ENCODE results near the gene DOCK8. TPM values are rescaled to one million over a fixed set of nuclear protein-coding genes. Genes with fewer than 3 reads are reported as not detected.

The DOCK8 gene
- total and polyA plus RNA-seq, 2 experiments from 2014 or later, result 0.94 to 1.2 TPM

DNA sequence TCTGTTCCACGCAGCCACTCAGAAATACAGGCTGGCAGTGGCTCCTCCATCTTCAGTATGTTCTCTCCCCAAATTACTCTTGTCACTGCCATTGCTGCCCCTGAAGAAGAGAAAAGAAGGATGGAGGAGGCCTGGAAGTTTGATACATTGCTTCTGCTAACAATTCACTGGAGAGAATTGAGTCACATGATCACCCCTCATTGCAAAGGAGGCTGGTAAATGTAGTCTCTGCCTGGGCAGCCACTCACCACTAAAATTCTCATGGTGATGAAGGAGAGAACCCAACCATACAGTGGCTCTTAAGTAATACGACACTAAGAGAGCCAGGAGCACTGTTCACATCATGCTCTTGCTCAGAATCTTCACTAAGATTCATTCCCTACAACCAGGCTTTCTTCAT lies 112.0 kb downstream of the DOCK8 start:
- H3K4me3 Mint-ChIP-seq, result peak overlapping the region; percentile 58
- Histone ChIP-seq H3K4me2 (peak overlapping the region; percentile 43), H3K4me3 (no peak overlapping the region)

DNA sequence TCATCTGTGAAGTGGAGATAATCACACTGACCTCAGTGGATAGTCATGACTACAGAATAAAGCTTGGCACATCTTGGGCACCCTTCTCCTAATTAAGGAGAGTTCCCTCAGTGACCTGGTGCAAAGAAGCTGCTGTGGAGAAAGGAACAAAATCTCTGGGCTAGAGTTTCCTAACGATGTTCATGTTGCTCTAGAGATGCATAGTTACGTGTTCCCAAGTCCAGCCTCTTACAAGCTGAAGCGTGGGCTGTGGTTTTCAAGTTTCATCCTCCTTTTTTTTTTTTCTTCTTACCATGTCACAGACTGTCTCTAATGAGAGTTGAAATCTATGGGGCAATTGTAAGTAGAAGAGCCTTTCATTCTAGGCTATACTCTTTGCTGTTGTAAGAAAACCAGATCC lies 113.8 kb downstream of the DOCK8 start:
- no peak overlapping the region for H3K4me2 ChIP-seq
- no peak overlapping the region for H3K4me3 ChIP-seq
- no peak for ATAC-seq
- H3K9me2 ChIP-seq (ENCODE audit: insufficient read depth), result no peaks in the 10 kb centered on the region
- H3K27ac ChIP-seq (ENCODE audit: low read depth), result no peak overlapping the region
- Mint-ChIP-seq H3K4me3 (no peak overlapping the region), H3K27ac (no peak overlapping the region), H3K27me3 (ENCODE audit: insufficient read depth, low read depth, poor library complexity) (peaks cover 8% of the 10 kb centered on the region), H3K9me3 (no peaks in the 10 kb centered on the region), H3K36me3 (ENCODE audit: low read depth) (no peaks in the 10 kb centered on the region), H3K4me1 (peaks cover 32% of the 10 kb centered on the region)
- no peaks in the 10 kb centered on the region for H4K20me1 ChIP-seq (replicated peaks; ENCODE audit: insufficient read depth)
- H3K4me1 ChIP-seq (ENCODE audit: insufficient read depth), result peaks cover 25% of the 10 kb centered on the region
- H3K36me3 ChIP-seq (ENCODE audit: insufficient read depth), result no peaks in the 10 kb centered on the region
- TF ChIP-seq ZNF114 (CRISPR knock-in tag; IDR thresholded peaks at IDR 0.05), result no peak
- TF ChIP-seq, protein P1, sequence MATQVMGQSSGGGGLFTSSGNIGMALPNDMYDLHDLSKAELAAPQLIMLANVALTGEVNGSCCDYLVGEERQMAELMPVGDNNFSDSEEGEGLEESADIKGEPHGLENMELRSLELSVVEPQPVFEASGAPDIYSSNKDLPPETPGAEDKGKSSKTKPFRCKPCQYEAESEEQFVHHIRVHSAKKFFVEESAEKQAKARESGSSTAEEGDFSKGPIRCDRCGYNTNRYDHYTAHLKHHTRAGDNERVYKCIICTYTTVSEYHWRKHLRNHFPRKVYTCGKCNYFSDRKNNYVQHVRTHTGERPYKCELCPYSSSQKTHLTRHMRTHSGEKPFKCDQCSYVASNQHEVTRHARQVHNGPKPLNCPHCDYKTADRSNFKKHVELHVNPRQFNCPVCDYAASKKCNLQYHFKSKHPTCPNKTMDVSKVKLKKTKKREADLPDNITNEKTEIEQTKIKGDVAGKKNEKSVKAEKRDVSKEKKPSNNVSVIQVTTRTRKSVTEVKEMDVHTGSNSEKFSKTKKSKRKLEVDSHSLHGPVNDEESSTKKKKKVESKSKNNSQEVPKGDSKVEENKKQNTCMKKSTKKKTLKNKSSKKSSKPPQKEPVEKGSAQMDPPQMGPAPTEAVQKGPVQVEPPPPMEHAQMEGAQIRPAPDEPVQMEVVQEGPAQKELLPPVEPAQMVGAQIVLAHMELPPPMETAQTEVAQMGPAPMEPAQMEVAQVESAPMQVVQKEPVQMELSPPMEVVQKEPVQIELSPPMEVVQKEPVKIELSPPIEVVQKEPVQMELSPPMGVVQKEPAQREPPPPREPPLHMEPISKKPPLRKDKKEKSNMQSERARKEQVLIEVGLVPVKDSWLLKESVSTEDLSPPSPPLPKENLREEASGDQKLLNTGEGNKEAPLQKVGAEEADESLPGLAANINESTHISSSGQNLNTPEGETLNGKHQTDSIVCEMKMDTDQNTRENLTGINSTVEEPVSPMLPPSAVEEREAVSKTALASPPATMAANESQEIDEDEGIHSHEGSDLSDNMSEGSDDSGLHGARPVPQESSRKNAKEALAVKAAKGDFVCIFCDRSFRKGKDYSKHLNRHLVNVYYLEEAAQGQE (IDR thresholded peaks at IDR 0.05; ENCODE audit: unreplicated experiment), result no peak
- H2AFZ ChIP-seq, result peak overlapping the region; percentile 7; the same call in 1 of the 2 replicates
- no peaks in the 10 kb centered on the region for H3K27me3 ChIP-seq (ENCODE audit: insufficient read depth)
- H3K79me2 ChIP-seq (replicated peaks; ENCODE audit: insufficient read depth), result no peaks in the 10 kb centered on the region
- no peaks in the 10 kb centered on the region for H3F3A ChIP-seq (replicated peaks; ENCODE audit: low read depth)
- DNase-seq (ENCODE audit: low spot score), result no peak

More for the DNA sequence above, 112.0 kb downstream of the DOCK8 start:
- ATAC-seq (peak; percentile 85), DNase-seq (ENCODE audit: low spot score) (peak; percentile 66)
- H3K79me2 ChIP-seq (replicated peaks; ENCODE audit: insufficient read depth), result no peaks in the 10 kb centered on the region
- H3K36me3 ChIP-seq (ENCODE audit: insufficient read depth), result no peaks in the 10 kb centered on the region
- Mint-ChIP-seq H3K36me3 (ENCODE audit: low read depth) (no peaks in the 10 kb centered on the region), H3K27ac (peak overlapping the region; percentile 49), H3K4me1 (peaks cover 31% of the 10 kb centered on the region), H3K9me3 (no peaks in the 10 kb centered on the region), H3K27me3 (ENCODE audit: insufficient read depth, low read depth, poor library complexity) (peaks cover 10% of the 10 kb centered on the region)
- peak overlapping the region; percentile 70; the same call in 1 of the 2 replicates for H2AFZ ChIP-seq
- no peaks in the 10 kb centered on the region for H3K9me2 ChIP-seq (ENCODE audit: insufficient read depth)
- H3K27ac ChIP-seq (ENCODE audit: low read depth), result no peak overlapping the region
- TF ChIP-seq, protein P2, sequence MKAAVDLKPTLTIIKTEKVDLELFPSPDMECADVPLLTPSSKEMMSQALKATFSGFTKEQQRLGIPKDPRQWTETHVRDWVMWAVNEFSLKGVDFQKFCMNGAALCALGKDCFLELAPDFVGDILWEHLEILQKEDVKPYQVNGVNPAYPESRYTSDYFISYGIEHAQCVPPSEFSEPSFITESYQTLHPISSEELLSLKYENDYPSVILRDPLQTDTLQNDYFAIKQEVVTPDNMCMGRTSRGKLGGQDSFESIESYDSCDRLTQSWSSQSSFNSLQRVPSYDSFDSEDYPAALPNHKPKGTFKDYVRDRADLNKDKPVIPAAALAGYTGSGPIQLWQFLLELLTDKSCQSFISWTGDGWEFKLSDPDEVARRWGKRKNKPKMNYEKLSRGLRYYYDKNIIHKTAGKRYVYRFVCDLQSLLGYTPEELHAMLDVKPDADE (IDR thresholded peaks at IDR 0.05), result 0 out of 2 replicates have a peak, but pooled peaks have one; percentile 51
- TF ChIP-seq NANOG (IDR thresholded peaks at IDR 0.05; ENCODE audit: borderline replicate concordance), result no peak
- no peaks in the 10 kb centered on the region for H3K27me3 ChIP-seq (ENCODE audit: insufficient read depth)
- H3K4me1 ChIP-seq (ENCODE audit: insufficient read depth), result peaks cover 23% of the 10 kb centered on the region
- no peaks in the 10 kb centered on the region for H3F3A ChIP-seq (replicated peaks; ENCODE audit: low read depth)
- no peaks in the 10 kb centered on the region for H4K20me1 ChIP-seq (replicated peaks; ENCODE audit: insufficient read depth)

DNA sequence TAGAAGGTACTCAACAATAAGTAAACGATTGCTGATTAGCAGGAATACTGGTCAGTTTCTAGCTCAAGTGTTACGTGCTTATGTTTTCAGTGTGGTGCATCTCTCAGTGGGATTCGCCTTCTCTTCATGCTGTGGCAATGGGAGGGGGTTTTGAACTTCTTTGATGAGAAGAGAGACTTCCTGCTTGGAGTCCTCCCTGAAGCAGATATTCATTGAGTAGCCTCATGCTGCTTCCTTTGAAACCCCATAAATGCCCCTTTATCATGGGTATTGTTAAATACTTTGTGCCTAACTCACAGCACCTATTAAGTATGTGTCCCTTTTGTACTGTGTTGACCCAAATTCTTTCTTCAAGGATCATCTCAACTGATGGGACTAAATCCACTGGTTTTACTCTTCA lies 116.5 kb downstream of the DOCK8 start:
- Mint-ChIP-seq H3K27ac (no peak overlapping the region), H3K4me3 (no peak overlapping the region; the same call in 2 of the 3 replicates), H3K4me1 (peaks cover 24% of the 10 kb centered on the region), H3K27me3 (ENCODE audit: insufficient read depth, low read depth, poor library complexity) (peaks cover 11% of the 10 kb centered on the region), H3K9me3 (no peaks in the 10 kb centered on the region), H3K36me3 (ENCODE audit: low read depth) (no peaks in the 10 kb centered on the region)
- Histone ChIP-seq H3K4me1 (ENCODE audit: insufficient read depth) (peaks cover 18% of the 10 kb centered on the region), H3K79me2 (replicated peaks; ENCODE audit: insufficient read depth) (no peaks in the 10 kb centered on the region), H3K4me2 (peak overlapping the region; percentile 56), H3K4me3 (no peak overlapping the region), H3F3A (replicated peaks; ENCODE audit: low read depth) (no peaks in the 10 kb centered on the region), H3K9me2 (ENCODE audit: insufficient read depth) (0 out of 2 replicates have a peak, but pooled peaks cover 2% of the 10 kb centered on the region), H4K20me1 (replicated peaks; ENCODE audit: insufficient read depth) (no peaks in the 10 kb centered on the region), H3K36me3 (ENCODE audit: insufficient read depth) (no peaks in the 10 kb centered on the region), H2AFZ (no peak overlapping the region), H3K27ac (ENCODE audit: low read depth) (no peak overlapping the region), H3K27me3 (ENCODE audit: insufficient read depth) (no peaks in the 10 kb centered on the region)
- DNase-seq (ENCODE audit: low spot score), result peak; percentile 35
- peak; percentile 78 for ATAC-seq
- TF ChIP-seq, protein P3, sequence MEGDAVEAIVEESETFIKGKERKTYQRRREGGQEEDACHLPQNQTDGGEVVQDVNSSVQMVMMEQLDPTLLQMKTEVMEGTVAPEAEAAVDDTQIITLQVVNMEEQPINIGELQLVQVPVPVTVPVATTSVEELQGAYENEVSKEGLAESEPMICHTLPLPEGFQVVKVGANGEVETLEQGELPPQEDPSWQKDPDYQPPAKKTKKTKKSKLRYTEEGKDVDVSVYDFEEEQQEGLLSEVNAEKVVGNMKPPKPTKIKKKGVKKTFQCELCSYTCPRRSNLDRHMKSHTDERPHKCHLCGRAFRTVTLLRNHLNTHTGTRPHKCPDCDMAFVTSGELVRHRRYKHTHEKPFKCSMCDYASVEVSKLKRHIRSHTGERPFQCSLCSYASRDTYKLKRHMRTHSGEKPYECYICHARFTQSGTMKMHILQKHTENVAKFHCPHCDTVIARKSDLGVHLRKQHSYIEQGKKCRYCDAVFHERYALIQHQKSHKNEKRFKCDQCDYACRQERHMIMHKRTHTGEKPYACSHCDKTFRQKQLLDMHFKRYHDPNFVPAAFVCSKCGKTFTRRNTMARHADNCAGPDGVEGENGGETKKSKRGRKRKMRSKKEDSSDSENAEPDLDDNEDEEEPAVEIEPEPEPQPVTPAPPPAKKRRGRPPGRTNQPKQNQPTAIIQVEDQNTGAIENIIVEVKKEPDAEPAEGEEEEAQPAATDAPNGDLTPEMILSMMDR (conservative IDR thresholded peaks at IDR 0.05; ENCODE audit: low read depth in 2 of 2), result no peak
- TF ChIP-seq, protein P1 (IDR thresholded peaks at IDR 0.05; ENCODE audit: unreplicated experiment), result no peak
- peak; percentile 61; the same call in 1 of the 2 replicates for TF ChIP-seq NANOG (IDR thresholded peaks at IDR 0.05; ENCODE audit: borderline replicate concordance)
- no peak for TF ChIP-seq CREB1 (CRISPR knock-in tag; IDR thresholded peaks at IDR 0.05; ENCODE audit: low read depth)

All from GM23338 (cell line).